ENCODE measurements around the gene MAN1C1. TPM values are rescaled to one million over a fixed set of nuclear protein-coding genes. Genes with fewer than 3 reads are reported as not detected.

The MAN1C1 gene
- total and polyA plus RNA-seq, 9 of the 15 experiments (the other 6 are each of a cell fraction or from before 2014, with no cell fraction given): 0.04 to 0.44 (median 0.10) TPM; not detected in 3

DNA sequence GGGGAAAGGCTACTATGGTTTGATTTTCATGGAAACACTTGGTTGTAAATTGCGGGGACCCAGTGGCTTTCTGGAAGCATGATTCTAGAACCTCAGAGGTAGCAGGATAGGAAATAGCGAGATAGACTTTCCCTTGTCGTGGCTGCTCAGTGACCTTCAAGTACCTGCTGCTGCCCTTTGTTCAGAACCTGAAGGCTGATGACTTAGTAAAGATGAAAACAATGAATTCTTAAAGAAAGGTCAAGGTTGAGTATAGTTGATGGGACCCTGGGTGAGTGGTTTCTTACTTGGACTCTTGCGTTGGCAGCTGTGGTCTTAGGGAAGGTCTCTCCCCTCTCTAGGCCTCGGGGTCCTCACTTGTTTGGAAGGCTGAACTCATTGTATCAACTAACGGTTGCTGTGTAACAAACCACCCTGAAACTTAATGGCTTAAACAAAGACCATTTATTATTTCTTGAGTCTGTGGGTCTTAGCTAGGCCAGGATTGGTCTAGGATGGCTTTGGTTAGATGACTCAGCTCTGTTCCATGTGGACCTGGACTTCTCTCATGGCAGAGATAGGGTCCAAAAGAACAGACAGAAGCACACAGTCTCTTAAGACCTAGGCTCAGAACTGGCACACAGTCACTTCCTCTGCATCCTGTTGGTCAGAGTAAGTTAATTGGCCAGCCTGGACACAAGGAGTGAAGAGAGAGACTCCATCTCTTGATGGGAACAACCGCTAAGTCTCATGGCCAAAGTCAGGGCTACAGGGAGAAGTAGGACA, 94.2 kb downstream of the MAN1C1 start:
- no peaks in the 10 kb centered on the region for H3K36me3 ChIP-seq (ENCODE audit: control insufficient read depth, insufficient read depth, low read length)
- H3K9me3 ChIP-seq (replicated peaks; ENCODE audit: control insufficient read depth, insufficient read depth, low read depth, low read length): no peaks in the 10 kb centered on the region
- no peaks in the 10 kb centered on the region for H4K20me1 ChIP-seq (replicated peaks; ENCODE audit: control insufficient read depth, insufficient read depth, low read length)
- 68% methylated on average over 7 of the region's 7 CpGs for WGBS (ENCODE audit: insufficient coverage, low coverage, missing lambda C conversion rate)
- ChIA-PET CTCF (ENCODE audit: low intra/inter-chr PET ratio) (no interaction called here), POLR2A (interaction anchor here (0.9 to 1.6 kb wide), 2 partner anchors 11 to 48 kb away, joined by 3 to 4 read pairs; no protein-coding TSS in a partner anchor)
- no peak overlapping the region for H3K4me3 ChIP-seq
- DNase-seq (ENCODE audit: extremely low read depth in 1 of 4, low spot score in 3 of 4) (no peak), FAIRE-seq (no peak), ATAC-seq (no peak)
- in situ Hi-C loops (cut with MboI) (no loop called here), intact Hi-C loops (cut with micrococcal nuclease) (no loop called here)
- H3K9me1 ChIP-seq (ENCODE audit: control insufficient read depth, insufficient read depth, low read length): no peaks in the 10 kb centered on the region
- no peaks in the 10 kb centered on the region for H3K79me2 ChIP-seq (ENCODE audit: control insufficient read depth, insufficient read depth, low read length)
- no peak overlapping the region for H3K9ac ChIP-seq (ENCODE audit: insufficient read depth in 1 of 2, low read depth in 2 of 2, low read length in 2 of 2)
- peaks cover 0 to 9% of the 10 kb centered on the region in 2 experiments; a peak in 2 of 5 replicates for H3K27me3 ChIP-seq (ENCODE audit: control insufficient read depth in 2 of 2, insufficient read depth in 2 of 2, low read length in 2 of 2)
- H2AFZ ChIP-seq (ENCODE audit: low read depth, low read length): peak overlapping the region; percentile 69
- H3K27ac ChIP-seq (ENCODE audit: extremely low read depth, low read depth, low read length): no peak overlapping the region
- no peak overlapping the region for H3K4me2 ChIP-seq (ENCODE audit: insufficient read depth, low read length)
- peaks cover 0 to 22% of the 10 kb centered on the region in 2 experiments; a peak in 3 of 5 replicates for H3K4me1 ChIP-seq (replicated peaks in 1 of 2; ENCODE audit: control insufficient read depth in 2 of 2, insufficient read depth in 2 of 2, low read length in 2 of 2)
- no TSS peak for BruUV-seq (replicated peaks)
- TF ChIP-seq C11orf30 (IDR thresholded peaks at IDR 0.05; ENCODE audit: low read depth) (peak; percentile 43), MAFK (IDR thresholded peaks at IDR 0.05; ENCODE audit: low read length) (0 out of 2 replicates have a peak, but pooled peaks have one; percentile 5), TCF3 (CRISPR knock-in tag; IDR thresholded peaks at IDR 0.05) (no peak), HNRNPUL1 (IDR thresholded peaks at IDR 0.05; ENCODE audit: low read length) (peak; percentile 34; the same call in 1 of the 2 replicates)
